Natural killer cell (primary cell): ENCODE results near the gene PARVG. TPM values are rescaled to one million over a fixed set of nuclear protein-coding genes. Genes with fewer than 3 reads are reported as not detected.
A peak's percentile ranks its signal among the peaks of the same experiment; 100 is the strongest.

ENCODE experiments used
- ATAC-seq, 3 donors: fragments of 150-1000 bp in 2 of 3; fragments of 200-7000 bp in 1 of 3; cut with Tn5 transposase; 1 replicate in 1 of 3; 2 replicates in 2 of 3; pipeline ENCODE4 v1.10.0; 2021; ENCODE audit warnings: mild to moderate bottlenecking in 2 of 3, moderate library complexity in 2 of 3
- DNase-seq, 2 donors: peaks; one replicate each; pipeline versions ENCODE4 v3.0.0 to v3.0.0-alpha.2; 2013 to 2021; ENCODE audit warnings: mixed read lengths in 1 of 2
- H3K27ac ChIP-seq: one replicate; pipeline ENCODE4 v1.5.1; 2013; ENCODE audit warnings: mild to moderate bottlenecking, low read length
- H3K27me3 ChIP-seq: one replicate; pipeline ENCODE4 v1.6.1; 2013; ENCODE audit warnings: low read length; ENCODE audit not compliant: control insufficient read depth, insufficient read depth
- H3K36me3 ChIP-seq: one replicate; pipeline ENCODE4 v1.6.1; 2013; ENCODE audit warnings: low read length; ENCODE audit not compliant: control insufficient read depth, insufficient read depth
- H3K4me1 ChIP-seq: one replicate; pipeline ENCODE4 v1.6.1; 2013; ENCODE audit warnings: low read length; ENCODE audit not compliant: control insufficient read depth, insufficient read depth
- H3K4me3 ChIP-seq: one replicate; pipeline ENCODE4 v1.5.1; 2013; ENCODE audit warnings: low read length
- H3K9me3 ChIP-seq: one replicate; pipeline ENCODE4 v1.6.1; 2013; ENCODE audit warnings: low read length; ENCODE audit not compliant: control insufficient read depth, insufficient read depth
- H3K27ac Mint-ChIP-seq, 2 donors: one replicate each; pipeline ENCODE4 v1.8.0; 2022; ENCODE audit warnings: mild to moderate bottlenecking in 2 of 2, mixed read lengths in 2 of 2, moderate library complexity in 1 of 2
- H3K27me3 Mint-ChIP-seq, 2 donors: one replicate each; pipeline ENCODE4 v1.8.0; 2022; ENCODE audit warnings: low read depth in 2 of 2, mixed read lengths in 2 of 2
- H3K36me3 Mint-ChIP-seq: one replicate; pipeline ENCODE4 v1.8.0; 2022; ENCODE audit warnings: mixed read lengths
- H3K4me1 Mint-ChIP-seq, 2 donors: one replicate each; pipeline ENCODE4 v1.8.0; 2022; ENCODE audit warnings: mixed read lengths in 2 of 2
- H3K4me3 Mint-ChIP-seq: one replicate; pipeline ENCODE4 v1.8.0; 2022; ENCODE audit warnings: mild to moderate bottlenecking, moderate library complexity, mixed read lengths
- H3K9me3 Mint-ChIP-seq, 2 donors: one replicate each; pipeline ENCODE4 v1.8.0; 2022; ENCODE audit warnings: mixed read lengths in 2 of 2
- WGBS: methylation state at CpG from one replicate; pipeline ENCODE4 v1.1.7; 2013; ENCODE audit warnings: missing lambda C conversion rate; ENCODE audit not compliant: insufficient coverage; 5-methylcytosine and 5-hydroxymethylcytosine counted together
- intact Hi-C: fragments of 100-400 bp; cut with micrococcal nuclease; formaldehyde crosslinking; loops from one replicate; pipeline ENCODE4 v1.14.2; 2022
- total RNA-seq, 4 donors: library from RNA; stranded (reverse); fragments of 120-200 nt in 1 of 4; gene quantifications; one replicate each; pipeline versions ENCODE4 v1.2.3 to v1.2.4, GENCODE V29; 2013 to 2022
- TF ChIP-seq, protein P1 (sequence below): fragments of 200-600 bp; IDR thresholded peaks from one replicate; pipeline ENCODE4 v1.8.0; 2022; ENCODE audit warnings: antibody characterized with exemption

Gene PARVG
- total RNA-seq, 3 donors from 2014 or later (not counting 1 experiment from before 2014, with no cell fraction given), result 130 to 146 (median 131) TPM

DNA sequence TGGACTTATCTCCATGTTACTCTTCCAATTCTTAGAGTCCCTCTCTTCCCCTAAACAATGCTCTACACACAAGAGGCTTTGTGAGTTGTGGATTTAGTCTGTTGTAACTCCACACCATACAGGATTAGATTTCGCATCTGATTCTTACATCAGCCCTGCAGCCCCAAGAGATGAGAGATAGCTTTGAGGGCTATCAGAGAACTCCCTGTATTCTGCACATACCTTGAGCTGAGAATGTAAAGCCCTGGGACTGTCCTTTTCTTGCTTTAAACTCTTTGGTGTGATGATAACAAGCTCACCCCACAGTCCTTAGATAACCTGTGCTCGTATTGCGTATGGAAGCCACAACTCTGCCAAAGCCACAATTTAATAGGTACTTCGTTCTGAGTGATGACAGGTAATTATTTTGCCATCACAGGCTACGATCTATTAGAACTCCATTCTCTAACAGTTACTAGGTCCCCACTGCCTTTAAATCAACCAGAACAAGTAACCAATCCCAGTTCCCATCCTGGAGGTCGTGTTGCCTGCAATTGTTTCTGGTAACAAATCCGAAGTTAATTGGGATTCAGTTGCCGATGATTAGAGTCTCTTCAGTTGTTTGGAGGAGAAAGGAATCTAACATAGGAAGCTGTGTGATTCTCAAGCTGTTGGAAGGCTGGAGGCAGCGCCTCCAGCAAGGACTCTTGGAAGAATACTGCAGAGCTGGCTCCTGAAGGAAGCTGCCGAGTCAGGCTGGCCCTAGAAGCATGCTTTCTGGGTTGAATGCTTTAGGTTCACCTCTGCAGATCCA is 1.3 kb upstream of the PARVG start:
- Histone ChIP-seq H3K4me1 (peaks cover 35% of the 10 kb centered on the region), H3K36me3 (peaks cover 3% of the 10 kb centered on the region), H3K4me3 (no peak overlapping the region), H3K9me3 (no peaks in the 10 kb centered on the region), H3K27me3 (no peaks in the 10 kb centered on the region), H3K27ac (no peak overlapping the region)
- Mint-ChIP-seq H3K4me1 (peaks cover 28 to 36% of the 10 kb centered on the region in 2 donors), H3K4me3 (no peak overlapping the region), H3K27me3 (no peaks in the 10 kb centered on the region), H3K9me3 (no peaks in the 10 kb centered on the region), H3K36me3 (no peaks in the 10 kb centered on the region), H3K27ac (no peak overlapping the region)
- TF ChIP-seq, protein P1, sequence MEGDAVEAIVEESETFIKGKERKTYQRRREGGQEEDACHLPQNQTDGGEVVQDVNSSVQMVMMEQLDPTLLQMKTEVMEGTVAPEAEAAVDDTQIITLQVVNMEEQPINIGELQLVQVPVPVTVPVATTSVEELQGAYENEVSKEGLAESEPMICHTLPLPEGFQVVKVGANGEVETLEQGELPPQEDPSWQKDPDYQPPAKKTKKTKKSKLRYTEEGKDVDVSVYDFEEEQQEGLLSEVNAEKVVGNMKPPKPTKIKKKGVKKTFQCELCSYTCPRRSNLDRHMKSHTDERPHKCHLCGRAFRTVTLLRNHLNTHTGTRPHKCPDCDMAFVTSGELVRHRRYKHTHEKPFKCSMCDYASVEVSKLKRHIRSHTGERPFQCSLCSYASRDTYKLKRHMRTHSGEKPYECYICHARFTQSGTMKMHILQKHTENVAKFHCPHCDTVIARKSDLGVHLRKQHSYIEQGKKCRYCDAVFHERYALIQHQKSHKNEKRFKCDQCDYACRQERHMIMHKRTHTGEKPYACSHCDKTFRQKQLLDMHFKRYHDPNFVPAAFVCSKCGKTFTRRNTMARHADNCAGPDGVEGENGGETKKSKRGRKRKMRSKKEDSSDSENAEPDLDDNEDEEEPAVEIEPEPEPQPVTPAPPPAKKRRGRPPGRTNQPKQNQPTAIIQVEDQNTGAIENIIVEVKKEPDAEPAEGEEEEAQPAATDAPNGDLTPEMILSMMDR, result no peak
- intact Hi-C loops, result no loop called here
- 91% methylated on average over 10 of the region's 10 CpGs for WGBS
- DNase-seq (no peak), ATAC-seq (no peak)

DNA sequence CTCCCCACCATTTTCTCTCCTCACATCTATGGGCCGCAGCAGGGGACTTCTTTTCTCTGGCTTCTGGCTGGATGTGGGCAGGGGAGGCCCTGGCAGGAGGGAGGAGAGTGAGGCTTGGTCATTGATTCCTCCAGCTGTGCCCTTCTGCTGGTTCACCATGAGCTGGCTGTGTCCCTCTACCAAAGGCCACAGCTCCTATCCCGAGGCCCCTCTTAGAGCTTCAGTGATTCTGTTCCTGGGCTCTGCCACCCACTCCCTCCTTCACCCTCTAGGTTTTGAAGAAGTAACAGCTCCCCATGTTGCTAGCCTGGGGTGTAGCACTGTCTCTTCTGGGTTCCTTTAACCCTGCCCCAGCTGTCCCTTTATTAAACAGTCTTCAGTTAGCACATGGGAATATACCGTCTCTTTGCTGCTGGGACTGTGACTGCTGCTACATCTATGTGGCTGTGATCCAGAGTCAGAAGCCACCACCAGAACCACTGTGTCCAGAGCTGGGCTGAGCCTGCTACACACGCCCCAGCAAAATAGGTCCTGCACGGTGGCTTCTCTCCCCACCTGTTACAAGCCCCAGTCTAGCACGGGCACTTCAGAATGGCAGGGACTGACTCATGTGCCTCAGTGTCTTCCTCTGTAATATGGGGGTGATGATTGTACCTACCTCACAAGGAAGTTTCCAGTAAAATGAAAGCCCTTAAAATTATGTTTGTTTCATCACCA is 578 bp upstream of the PARVG start:
- no peaks in the 10 kb centered on the region for H3K27me3 Mint-ChIP-seq

DNA sequence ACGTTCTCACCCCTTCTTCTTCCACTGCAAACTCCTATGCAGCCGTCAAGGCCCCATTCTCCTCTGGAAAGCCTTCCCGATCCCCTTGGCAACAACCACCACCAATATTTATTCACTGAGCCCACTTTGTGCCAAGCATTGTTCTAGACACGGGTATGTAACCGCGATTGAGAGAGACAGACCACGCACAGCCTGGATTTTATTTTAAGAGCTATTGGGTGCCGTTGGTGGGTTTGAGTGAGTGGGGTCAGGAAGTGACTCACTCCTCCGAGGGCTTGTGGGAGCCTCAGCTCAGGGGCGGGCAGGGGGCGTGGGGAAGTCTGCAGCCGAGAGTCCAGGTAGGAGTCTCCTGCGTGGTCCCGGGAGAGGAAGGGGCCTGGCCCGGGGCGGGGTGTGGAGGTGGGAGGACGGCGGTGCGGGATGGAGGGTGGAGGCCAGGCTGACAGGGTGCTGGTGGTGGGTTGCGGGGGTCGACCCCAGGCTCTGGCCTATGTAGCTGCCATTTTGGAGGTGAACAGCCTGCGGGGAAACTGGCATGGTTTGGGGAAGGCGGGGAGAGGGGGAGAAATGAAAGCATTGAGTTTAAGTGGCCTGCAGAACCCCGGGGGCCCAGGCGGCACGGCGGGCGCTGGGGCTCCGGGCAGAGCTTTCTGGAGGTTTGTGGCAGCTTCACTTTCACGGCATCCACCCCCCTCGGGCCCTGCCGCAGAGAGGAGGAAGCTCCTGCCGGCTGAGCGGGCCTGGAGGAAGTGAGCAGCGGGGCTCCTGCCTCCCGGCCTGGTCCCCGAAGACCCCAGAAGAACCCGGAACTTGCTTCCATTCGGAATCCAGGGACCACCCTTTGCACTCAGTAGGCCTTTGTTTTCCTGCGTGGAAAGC is 547 bp downstream of the PARVG start:
- Histone ChIP-seq H3K27me3 (no peaks in the 10 kb centered on the region), H3K4me3 (peak overlapping the region; percentile 80), H3K27ac (peak overlapping the region; percentile 71), H3K36me3 (peaks cover 10% of the 10 kb centered on the region), H3K4me1 (peaks cover 35% of the 10 kb centered on the region), H3K9me3 (no peaks in the 10 kb centered on the region)
- H3K27me3 Mint-ChIP-seq, result no peaks in the 10 kb centered on the region
- under 1% methylated on average over 40 of the region's 40 CpGs for WGBS
- H3K36me3 Mint-ChIP-seq, result no peaks in the 10 kb centered on the region
- TF ChIP-seq, protein P1, result no peak
- peaks cover 28 to 41% of the 10 kb centered on the region in 2 donors for H3K4me1 Mint-ChIP-seq
- peak; percentile 62 to 77 for DNase-seq
- H3K9me3 Mint-ChIP-seq, result no peaks in the 10 kb centered on the region
- peak; percentile 68 to 75 (median 73) for ATAC-seq
- peak overlapping the region; percentile 90 for H3K4me3 Mint-ChIP-seq
- H3K27ac Mint-ChIP-seq, result peak overlapping the region; percentile 91
- intact Hi-C loops, result loop anchor here (5.0 kb wide), 1 partner anchor 369 kb away; the partner anchor contains the start of gene EFCAB6

More for the DNA sequence above, 578 bp upstream of the PARVG start:
- Histone ChIP-seq H3K4me1 (peaks cover 35% of the 10 kb centered on the region), H3K27ac (peak overlapping the region; percentile 71), H3K4me3 (no peak overlapping the region), H3K9me3 (no peaks in the 10 kb centered on the region), H3K27me3 (no peaks in the 10 kb centered on the region), H3K36me3 (peaks cover 5% of the 10 kb centered on the region)
- Mint-ChIP-seq H3K36me3 (no peaks in the 10 kb centered on the region), H3K27ac (peak overlapping the region; percentile 91), H3K9me3 (no peaks in the 10 kb centered on the region), H3K4me3 (peak overlapping the region; percentile 90), H3K4me1 (peaks cover 28 to 41% of the 10 kb centered on the region in 2 donors)
- no peak for DNase-seq
- ATAC-seq, result no peak
- intact Hi-C loops, result loop anchor here (5.0 kb wide), 1 partner anchor 368 kb away; the partner anchor contains the start of gene EFCAB6
- TF ChIP-seq, protein P1, result no peak
- WGBS, result 71% methylated on average over 4 of the region's 6 CpGs
